Neural progenitor cell (in vitro differentiated cells): Measurements from ENCODE around the gene ZFAND3.

Experiments used
- CTCF ChIP-seq: fragments of 200-600 bp; sonication (generic); IDR thresholded peaks from 2 replicates; pipeline ENCODE4 v1.5.1; 2017; ENCODE audit warnings: antibody characterized with exemption, mild to moderate bottlenecking
- EZH2phosphoT487 ChIP-seq: fragments of 200-600 bp; sonication (generic); IDR thresholded peaks from 2 replicates; pipeline ENCODE4 v1.6.1; 2017; ENCODE audit warnings: antibody characterized with exemption

GRCh38 chr6:37785663-37786270, 33.8 kb upstream of the ZFAND3 start:
- TF ChIP-seq CTCF (no peak), EZH2phosphoT487 (no peak)
